Prostate gland (tissue), 2 donors: ENCODE results near the gene MTRFR. TPM values are rescaled to one million over a fixed set of nuclear protein-coding genes. Genes with fewer than 3 reads are reported as not detected.

ENCODE experiments used
- DNase-seq: peaks from one replicate; pipeline ENCODE4 v3.0.0-alpha.2; 2019; ENCODE audit warnings: low spot score
- H3K27ac ChIP-seq, 2 donors: fragments of 200-600 bp; sonication (generic); 2 replicates each; pipeline ENCODE4 v1.5.1; 2017 to 2019
- H3K27me3 ChIP-seq: fragments of 200-600 bp; sonication (generic); replicated peaks from 2 replicates; pipeline ENCODE4 v1.5.1; 2019; ENCODE audit not compliant: insufficient read depth
- H3K36me3 ChIP-seq, 2 donors: fragments of 200-600 bp; sonication (generic); 1 replicate in 1 of 2; 2 replicates in 1 of 2; pipeline versions ENCODE4 v1.5.1 to v1.8.1; 2017 to 2019
- H3K4me1 ChIP-seq: fragments of 200-600 bp; sonication (generic); replicated peaks from 2 replicates; pipeline ENCODE4 v1.5.1; 2019
- H3K4me3 ChIP-seq, 2 donors: fragments of 200-600 bp; sonication (generic); 2 replicates each; pipeline ENCODE4 v1.5.1; 2017 to 2019
- H3K9me3 ChIP-seq: fragments of 200-600 bp; sonication (generic); 2 replicates; pipeline ENCODE4 v1.5.1; 2017
- CTCF ChIP-seq, 4 experiments: fragments of 200-600 bp in 2 of 4; fragments of 450-650 bp in 2 of 4; sonication (generic) in 2 of 4; IDR thresholded peaks; 1 replicate in 3 of 4; 2 replicates in 1 of 4; pipeline ENCODE4 v1.5.1; 2016 to 2019; ENCODE audit warnings: antibody characterized with exemption in 4 of 4, mild to moderate bottlenecking in 2 of 4, moderate library complexity in 2 of 4
- POLR2A ChIP-seq: fragments of 450-650 bp; IDR thresholded peaks from one replicate; pipeline ENCODE4 v1.6.1; 2016; ENCODE audit warnings: antibody characterized with exemption, mild to moderate bottlenecking
- POLR2AphosphoS5 ChIP-seq: sonication (generic); formaldehyde crosslinking; IDR thresholded peaks from one replicate; pipeline ENCODE4 v1.6.1; 2017; ENCODE audit warnings: antibody characterized with exemption
- WGBS: methylation state at CpG from one replicate; pipeline ENCODE4 v1.1.5; 2018; 5-methylcytosine and 5-hydroxymethylcytosine counted together
- intact Hi-C: fragments of 100-400 bp; cut with DNase I; formaldehyde crosslinking; loops from one replicate; pipeline ENCODE4 v1.14.2; 2022
- total RNA-seq, 2 donors: library from RNA; depleted of rRNA; stranded (reverse); fragments of >200 nt; gene quantifications; one replicate each; pipeline ENCODE4 v1.1.0, GENCODE V29; 2016

MTRFR gene
- total RNA-seq, 2 donors from 2014 or later, result 18.3 to 26.7 TPM

GRCh38 chr12:123265851-123266678, 32.8 kb downstream of the MTRFR start:
- H3K4me1 ChIP-seq, result peaks cover 11% of the 10 kb centered on the region
- 76% methylated on average over 35 of the region's 35 CpGs for WGBS
- intact Hi-C loops, result loop anchor here (5.0 kb wide), 1 partner anchor 336 kb away; the partner anchor contains the start of gene DDX55

GRCh38 chr12:123266679-123267277, 33.5 kb downstream of the MTRFR start:
- DNase-seq, result no peak
- no peaks in the 10 kb centered on the region for H3K9me3 ChIP-seq
- intact Hi-C loops, result loop anchor here (5.0 kb wide), 1 partner anchor 336 kb away; the partner anchor contains the start of gene DDX55
- peaks cover 4 to 6% of the 10 kb centered on the region in 2 donors for H3K36me3 ChIP-seq
- TF ChIP-seq POLR2A, result no peak
- no peak for TF ChIP-seq CTCF (IDR thresholded peaks at IDR 0.05)
- no peak for TF ChIP-seq POLR2AphosphoS5
- H3K4me3 ChIP-seq, result no peak overlapping the region
- no peak overlapping the region for H3K27ac ChIP-seq
- 88% methylated on average over 18 of the region's 19 CpGs for WGBS
- no peaks in the 10 kb centered on the region for H3K27me3 ChIP-seq
- peaks cover 11% of the 10 kb centered on the region for H3K4me1 ChIP-seq

More at GRCh38 chr12:123265851-123266678, 32.8 kb downstream of the MTRFR start:
- no peak for DNase-seq
- Histone ChIP-seq H3K4me3 (no peak overlapping the region), H3K27ac (no peak overlapping the region), H3K27me3 (no peaks in the 10 kb centered on the region), H3K36me3 (peaks cover 4 to 6% of the 10 kb centered on the region in 2 donors), H3K9me3 (no peaks in the 10 kb centered on the region)
- TF ChIP-seq CTCF (IDR thresholded peaks at IDR 0.05), result no peak
- no peak for TF ChIP-seq POLR2AphosphoS5
- TF ChIP-seq POLR2A, result no peak

GRCh38 chr12:123267335-123267920, 34.2 kb downstream of the MTRFR start:
- no peak for DNase-seq
- intact Hi-C loops, result loop anchor here (5.0 kb wide), 1 partner anchor 335 kb away; the partner anchor contains the start of gene DDX55
- Histone ChIP-seq H3K9me3 (no peaks in the 10 kb centered on the region), H3K36me3 (peaks cover 4 to 6% of the 10 kb centered on the region in 2 donors), H3K27me3 (no peaks in the 10 kb centered on the region), H3K4me3 (no peak overlapping the region), H3K27ac (peak overlapping the region; percentile 2 to 43), H3K4me1 (peaks cover 11% of the 10 kb centered on the region)
- 87% methylated on average over 7 of the region's 7 CpGs for WGBS
- no peak for TF ChIP-seq POLR2A
- TF ChIP-seq CTCF (IDR thresholded peaks at IDR 0.05), result no peak
- TF ChIP-seq POLR2AphosphoS5, result no peak

- Histone ChIP-seq H3K9me3 (no peaks in the 10 kb centered on the region), H3K4me1 (peaks cover 11% of the 10 kb centered on the region), H3K27ac (peak overlapping the region; percentile 43 to 86), H3K27me3 (no peaks in the 10 kb centered on the region), H3K4me3 (no peak overlapping the region), H3K36me3 (peaks cover 4 to 6% of the 10 kb centered on the region in 2 donors)
- TF ChIP-seq CTCF (IDR thresholded peaks at IDR 0.05) (no peak), POLR2AphosphoS5 (no peak)
- intact Hi-C loops, result loop anchor here (5.0 kb wide), 1 partner anchor 334 kb away; the partner anchor contains the start of gene DDX55
- no peak for DNase-seq
- WGBS, result 42% methylated on average over 36 of the region's 36 CpGs
Observed at GRCh38 chr12:123267991-123268843, 35.0 kb downstream of the MTRFR start.
